Activated CD4-positive, alpha-beta T cell treated with anti-CD3 and anti-CD28 coated beads for 24 hours (primary cell): ENCODE data around the gene STK39.

Experiments
- DNase-seq, 2 donors: peaks; one replicate each; pipeline ENCODE4 v3.0.0-alpha.2; 2020; ENCODE audit warnings: low read depth in 2 of 2

STK39 gene

GRCh38 chr2:168006498-168006897 lies 240.9 kb downstream of the STK39 start:
- no peak for DNase-seq

DNA sequence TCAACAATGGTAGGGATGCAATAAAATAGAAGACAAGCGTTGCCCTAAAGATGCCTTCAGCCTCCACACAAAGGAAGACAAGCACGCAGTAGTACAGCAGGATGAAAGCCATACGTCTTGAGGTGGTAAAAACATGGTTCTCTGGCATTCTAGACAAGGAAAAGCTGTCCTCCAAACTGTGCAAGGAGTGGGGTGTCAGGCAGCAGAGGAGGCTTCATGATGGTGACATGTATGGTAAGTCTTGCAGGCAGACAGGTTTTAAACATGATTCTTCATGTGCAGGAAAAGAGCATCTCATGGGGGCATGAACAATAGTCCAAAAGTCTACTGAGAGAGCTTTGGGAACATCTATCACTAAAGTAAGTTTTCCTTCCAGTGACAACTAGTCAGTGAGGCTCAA lies 241.8 kb downstream of the STK39 start:
- no peak for DNase-seq

DNA sequence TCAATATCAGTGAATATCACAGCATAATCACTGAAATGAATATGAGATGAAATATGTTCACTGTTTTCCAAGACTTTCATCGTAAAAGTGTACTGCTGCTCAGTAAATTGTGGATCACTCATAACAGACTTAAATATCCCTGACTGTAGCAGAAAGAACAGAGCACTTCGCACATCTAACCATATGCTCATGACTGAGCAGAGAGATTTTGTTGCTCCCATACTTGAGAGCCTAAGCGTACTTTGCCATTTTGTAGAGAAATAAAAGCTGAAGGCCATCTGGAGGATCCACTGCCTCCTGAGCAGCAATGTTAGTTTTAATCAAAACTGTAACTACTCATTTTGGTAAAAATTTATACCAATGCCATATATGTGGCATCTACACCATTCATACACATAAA lies 243.5 kb downstream of the STK39 start:
- no peak for DNase-seq

DNA sequence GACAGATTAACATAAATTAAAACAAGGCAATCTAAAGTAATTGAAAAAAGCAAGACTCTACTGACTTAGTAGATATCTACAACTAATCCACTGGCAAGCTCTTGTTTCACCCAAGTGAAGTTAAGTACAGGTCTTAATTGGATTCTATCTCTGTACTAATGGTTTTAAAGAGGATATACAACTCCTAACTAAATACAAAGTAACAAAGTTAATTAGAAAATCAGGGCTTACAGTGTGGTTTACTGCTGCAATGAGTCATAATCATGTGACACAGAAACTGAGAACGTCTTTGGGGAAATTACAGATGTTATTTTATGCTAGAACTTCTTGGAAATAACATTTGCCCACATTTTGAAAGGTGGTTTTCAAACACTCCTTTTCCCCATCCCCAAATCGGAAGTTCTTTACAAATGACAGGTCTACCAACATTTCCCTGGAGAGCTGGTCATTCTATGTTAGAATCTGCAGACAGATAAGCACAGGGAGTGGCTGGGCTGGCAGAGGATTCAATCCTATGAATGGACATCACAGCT lies 245.3 kb downstream of the STK39 start:
- no peak for DNase-seq

- no peak for DNase-seq
These were observed 255.1 kb downstream of the STK39 start for GRCh38 chr2:167992278-167992677.

DNA sequence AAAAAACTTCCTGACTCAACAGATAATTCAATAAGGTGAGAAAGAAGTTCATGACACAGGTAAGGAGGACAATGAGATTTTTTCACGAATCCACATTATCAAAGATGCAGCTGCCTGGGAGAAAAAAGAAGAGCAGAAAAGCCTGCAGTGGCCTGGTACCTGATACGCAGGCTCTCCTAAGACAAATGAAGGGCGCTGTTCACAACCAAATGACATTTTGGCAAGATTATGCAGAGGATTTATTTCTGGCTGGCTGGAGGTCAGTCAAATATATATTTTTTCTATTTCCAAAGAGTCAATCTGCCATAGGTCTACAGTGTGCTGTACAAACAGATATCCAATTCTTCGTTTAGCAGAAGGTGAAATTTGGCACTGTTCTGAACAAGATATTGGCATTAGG lies 257.3 kb downstream of the STK39 start:
- DNase-seq: no peak

- DNase-seq: no peak
These were observed 259.1 kb downstream of the STK39 start for GRCh38 chr2:167988296-167988695.

DNA sequence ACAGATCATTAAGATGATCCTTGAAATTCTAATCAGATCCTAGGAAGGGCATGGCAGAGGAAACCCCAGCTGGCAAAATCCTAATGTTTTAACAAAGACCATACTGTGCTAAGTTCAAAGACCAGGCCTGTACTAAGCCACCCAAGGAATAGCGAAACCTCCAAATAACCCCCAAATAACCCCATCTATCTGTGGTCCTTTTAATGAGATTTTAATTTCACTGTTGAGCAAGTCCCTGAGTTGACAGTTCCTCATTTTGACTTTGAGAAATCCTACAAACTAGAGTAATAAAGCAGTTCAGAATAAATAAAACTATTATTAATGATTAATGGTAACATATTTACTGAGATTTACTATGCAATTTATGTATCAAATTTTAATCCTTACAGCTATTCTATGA lies 259.8 kb downstream of the STK39 start:
- DNase-seq: no peak

DNA sequence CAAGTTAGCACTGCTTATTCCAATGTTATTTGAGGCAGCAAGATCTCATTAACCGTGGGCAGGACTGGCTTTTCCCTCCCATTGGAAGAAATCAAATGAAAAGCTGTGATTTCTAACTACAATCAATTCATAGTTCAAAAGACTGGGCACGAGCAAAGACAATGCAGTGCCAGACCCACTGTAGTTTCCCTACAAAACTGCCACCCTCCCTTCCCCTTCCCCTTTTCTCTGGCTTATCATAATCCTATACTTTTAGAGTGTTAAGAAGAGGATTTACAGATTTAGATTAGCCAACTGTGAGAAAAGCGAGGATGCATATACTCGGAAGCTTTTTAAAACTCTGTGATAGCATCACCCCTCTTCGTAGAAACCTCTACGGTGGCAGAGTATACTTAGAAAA lies 260.4 kb downstream of the STK39 start:
- no peak for DNase-seq

DNA sequence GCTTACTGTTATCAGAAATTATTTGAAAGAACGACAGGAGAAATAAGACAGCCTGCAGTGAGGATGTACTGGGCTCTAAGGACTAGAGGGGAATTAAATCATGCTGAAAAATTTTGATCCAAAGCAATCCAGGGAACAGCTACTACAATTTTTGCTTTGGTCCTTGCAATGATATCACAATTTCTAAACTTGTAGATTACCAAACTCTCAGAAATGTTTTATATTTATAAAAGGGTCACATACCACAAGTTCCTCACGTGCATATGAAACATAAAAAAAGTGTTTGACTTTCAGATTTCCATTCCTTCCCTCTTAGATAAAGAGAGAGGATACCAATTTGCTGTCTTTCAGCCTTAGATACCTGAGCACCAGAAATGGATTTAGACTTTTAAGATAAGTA lies 261.2 kb downstream of the STK39 start:
- DNase-seq: no peak

DNA sequence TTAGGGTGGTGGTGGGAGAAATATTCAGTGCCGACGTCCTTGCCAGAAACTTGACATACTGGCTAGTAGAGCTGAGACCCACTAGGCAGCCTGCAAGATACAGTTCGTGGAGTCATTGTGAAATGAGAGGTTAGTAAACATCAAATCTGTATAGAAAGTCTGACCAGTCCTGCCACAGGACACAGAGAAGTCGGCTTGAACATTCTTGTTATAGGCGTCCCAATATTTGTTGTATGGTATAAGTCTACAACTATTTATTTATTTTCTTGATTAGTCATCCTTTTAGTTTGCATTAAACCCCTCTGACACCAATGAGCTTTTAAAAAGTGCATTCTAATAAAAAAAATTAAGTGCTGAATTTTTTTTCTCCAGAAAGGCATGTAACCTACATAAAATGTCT lies 265.4 kb downstream of the STK39 start:
- no peak for DNase-seq

DNA sequence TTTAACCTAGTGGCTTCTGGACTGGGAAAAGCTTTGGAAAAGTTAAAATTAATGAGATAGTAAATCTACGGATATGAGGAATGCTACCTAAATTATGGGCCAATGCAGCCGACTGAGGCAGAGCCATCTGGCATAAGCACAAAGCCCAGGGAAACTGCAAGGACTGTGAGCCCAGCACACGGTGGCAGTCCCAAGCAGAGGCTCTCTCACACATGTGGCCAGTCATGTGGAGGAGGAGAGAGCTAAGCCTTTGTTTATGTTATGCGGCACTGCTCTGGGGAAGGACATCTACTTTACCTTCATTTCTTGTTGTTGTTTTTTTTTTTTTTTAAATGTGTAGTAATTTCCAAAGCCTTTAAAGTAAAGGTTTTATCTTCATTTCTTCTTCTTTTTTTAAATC lies 267.0 kb downstream of the STK39 start:
- DNase-seq: no peak

DNA sequence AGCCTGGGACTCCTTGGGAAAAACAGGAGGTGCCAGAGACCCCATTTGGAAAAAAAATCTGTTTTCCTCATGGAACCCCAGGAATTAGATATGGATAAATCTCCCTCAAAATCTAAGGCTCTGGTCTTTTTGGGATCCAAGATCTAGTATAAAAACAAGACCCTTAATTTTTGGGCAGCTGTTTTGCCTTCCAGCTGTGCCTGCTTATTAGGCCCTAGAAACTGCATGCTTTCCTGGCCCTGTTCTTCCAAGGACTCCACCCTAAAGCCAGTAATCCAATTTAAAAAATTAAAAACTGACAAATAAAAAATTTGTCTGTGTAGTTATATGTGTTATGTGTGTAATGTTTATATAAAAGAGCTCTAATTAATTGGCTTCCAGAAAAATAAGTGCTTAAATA lies 274.6 kb downstream of the STK39 start:
- no peak for DNase-seq

DNA sequence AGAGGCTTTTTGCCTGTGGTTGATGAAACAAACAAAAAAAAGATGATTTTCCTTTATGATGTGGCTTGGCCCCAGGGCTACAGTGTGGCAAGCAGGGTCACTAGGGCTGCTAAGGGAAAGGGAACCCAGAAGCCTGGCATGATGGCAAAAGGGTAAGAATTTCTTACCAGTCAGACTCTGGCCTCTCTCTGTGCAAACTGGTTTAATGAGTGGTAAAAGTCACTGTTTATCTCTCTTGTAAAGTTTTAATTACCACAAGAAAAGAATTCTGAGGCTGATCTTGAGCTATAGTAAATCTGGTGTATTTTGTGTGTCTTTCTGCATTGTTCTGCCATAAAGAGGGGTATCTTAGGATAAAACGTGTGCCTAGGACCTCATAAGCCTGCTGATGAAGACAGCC lies 275.4 kb downstream of the STK39 start:
- DNase-seq: no peak

DNA sequence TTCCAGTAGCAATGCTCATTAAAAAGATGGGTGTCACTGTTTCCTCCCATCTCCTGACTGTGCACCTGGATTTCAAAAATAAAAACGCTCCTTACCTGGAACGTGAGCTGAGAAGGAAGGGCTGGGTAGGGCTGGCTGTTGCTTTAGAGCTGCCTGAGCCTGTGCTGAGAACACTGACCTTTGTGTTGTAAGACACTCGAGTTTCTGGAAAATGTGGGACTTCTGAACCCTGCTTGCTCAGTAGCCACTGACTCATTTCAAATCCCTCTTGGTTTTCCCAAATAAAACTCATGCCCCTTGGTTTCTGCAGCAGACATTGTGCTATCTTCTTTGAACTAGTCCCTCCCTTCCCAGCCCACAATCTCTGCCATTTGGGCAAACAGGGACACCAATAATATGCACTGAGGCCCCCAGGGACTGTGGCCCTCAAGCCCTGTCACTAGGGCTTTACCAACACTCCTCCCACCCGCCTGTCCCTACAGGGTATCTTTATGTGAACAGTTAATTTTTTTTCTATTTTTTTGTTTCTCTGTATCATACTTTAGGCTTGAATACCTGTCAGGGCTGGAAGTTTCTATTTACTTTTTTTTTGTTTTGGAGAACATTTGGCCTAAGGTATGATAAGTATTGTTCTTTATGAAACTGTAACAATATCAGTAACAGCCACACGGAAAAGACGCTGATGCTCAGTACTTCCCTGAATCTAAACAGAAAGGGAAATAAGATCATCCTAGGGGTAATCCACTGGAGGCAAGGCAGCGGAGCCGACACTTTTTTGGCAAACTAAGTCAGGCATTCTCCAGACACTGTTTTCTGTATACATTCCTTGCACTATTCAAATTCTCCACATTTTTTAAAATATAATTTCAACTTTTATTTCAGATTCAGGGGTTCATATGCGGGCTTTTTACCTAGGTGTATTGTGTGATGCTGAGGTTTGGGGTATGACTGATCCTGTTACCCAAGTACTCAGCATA lies 280.2 kb downstream of the STK39 start:
- no peak for DNase-seq

DNA sequence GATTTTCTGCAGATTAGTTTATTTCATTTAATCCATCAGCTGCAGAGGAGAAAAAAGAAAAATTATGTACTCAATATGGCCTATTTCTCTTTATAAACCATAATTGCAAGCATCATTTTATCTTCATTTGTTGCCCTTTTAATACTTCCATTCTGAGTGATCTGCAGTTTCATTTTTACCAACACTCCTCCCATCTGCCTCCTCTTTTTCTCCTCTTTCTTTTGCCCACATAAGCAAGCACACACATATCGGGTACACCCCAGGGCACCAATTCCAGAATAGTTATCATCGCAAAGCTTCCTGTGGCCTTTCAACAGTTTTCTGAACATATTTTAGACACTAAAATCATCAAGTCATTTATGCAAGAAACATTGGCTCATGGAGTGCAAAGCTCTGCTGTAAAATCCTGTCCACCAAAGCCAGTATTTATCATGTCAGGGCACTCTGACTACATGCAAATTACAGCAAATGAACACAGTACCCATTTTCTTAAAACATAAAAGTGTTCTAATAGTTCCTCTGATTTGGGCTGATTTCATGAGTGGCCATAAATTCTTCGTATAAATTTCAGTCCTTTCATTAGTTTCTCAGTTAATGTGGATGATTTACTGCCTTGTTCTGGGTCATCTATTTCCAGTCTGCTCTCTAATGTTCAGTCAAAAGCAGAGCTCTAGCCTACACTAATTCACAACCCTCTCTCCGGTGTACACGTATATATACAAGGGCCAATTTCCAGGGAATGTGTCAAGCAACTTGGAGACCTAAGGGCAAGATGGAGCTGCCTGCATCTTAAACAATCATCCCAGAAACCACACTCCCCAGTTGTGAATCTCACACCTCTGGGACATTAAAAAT lies 281.3 kb downstream of the STK39 start:
- DNase-seq: no peak

DNA sequence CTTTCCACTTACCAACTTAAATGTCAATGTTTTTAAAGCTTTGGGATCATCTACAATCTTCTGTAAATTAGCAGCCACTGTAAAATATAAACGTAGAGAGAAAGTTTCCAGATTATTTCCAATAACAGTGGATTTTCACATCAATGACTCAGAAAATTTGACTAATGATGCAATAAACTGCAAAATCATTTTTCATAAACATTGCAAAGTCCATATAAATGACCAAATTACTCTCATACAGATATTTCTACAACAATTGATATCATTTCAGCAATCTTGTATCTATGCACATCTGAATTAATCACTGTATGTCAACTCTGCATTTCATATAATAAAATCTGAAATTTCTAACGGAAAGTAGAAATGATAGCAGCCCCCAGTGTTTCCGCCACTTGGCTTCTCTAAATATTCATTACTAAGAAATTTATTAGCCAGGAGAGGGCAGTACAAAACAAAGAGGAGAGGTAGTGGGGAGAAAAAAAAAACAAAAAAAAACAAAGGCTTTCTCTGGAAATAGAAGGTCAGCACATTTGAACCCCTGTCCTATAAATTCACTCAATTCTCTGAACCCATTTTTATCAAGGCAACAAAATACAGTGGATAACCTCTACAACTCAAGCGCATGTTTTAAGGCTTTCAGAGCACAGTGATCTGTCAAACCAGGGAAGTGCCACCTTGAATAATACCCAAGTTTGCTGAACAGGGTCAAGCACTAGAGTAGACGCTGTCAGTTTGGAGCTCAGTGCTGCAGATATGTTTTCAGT lies 282.6 kb downstream of the STK39 start:
- DNase-seq: no peak

- DNase-seq: no peak
These were observed 283.3 kb downstream of the STK39 start for GRCh38 chr2:167963899-167964649.

GRCh38 chr2:167962436-167963226 lies 284.8 kb downstream of the STK39 start:
- no peak for DNase-seq

DNA sequence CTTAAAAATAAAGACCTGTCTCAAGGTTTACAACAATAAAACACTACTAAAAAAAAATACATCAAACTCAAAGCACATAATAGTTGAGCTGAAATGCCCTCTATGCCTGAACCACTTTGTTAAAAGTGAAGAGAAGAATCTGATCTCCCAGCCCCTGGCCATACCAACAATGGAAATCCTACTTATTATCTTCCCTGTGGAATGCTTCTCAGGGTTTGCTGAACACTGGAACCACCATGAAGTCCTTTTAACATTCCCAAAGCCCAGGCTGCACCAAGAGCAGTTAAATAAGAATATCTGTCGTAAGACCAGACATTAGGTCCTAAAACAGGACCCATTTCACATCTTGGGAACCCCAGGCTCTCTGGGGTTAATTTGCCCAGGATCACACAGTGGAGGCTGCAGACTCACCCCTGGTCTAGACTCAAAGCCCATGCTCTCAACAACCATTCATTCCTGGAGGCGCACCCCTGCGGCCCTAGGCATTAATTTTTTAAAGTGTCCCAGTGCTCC lies 285.8 kb downstream of the STK39 start:
- no peak for DNase-seq
